HG03175 (cell line): ENCODE data around the gene ZC3H7A.
A peak's percentile ranks its signal among the peaks of the same experiment; 100 is the strongest.

ENCODE experiments used
- ATAC-seq: cut with Tn5 transposase; IDR thresholded peaks from one replicate; pipeline ENCODE4 v1.9.1; 2021; ENCODE audit warnings: mild to moderate bottlenecking, moderate library complexity; ENCODE audit not compliant: unreplicated experiment

The ZC3H7A gene

GRCh38 chr16:11779074-11779473 lies 18.0 kb downstream of the ZC3H7A start:
- ATAC-seq = no peak

DNA sequence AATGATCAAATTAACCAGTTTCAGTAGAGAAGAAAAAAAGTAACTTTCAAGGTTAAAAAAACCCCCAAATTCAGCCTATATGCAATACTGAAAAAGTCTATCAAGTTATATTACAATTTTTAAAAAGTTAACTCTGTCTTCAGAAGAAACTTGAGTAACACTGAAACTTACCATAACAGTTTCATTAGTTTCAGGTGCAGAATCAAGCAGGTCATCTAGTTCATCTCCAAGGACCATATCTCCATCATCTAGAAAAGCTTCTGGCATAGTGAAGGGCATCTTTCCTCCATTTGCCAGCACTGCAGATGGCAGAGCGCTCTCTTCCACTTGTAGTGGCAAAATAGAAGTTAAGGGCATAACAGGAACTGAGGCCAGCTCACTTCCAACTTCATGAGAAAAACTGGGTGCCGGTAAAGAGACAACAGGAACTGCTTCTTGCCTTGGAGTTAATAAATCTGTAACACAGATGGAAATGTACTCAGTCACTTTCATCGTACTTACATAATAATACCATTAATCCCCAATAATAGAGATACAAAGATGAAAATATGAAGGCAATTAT lies 22.9 kb downstream of the ZC3H7A start:
- ATAC-seq = no peak

GRCh38 chr16:11768849-11769248 lies 28.2 kb downstream of the ZC3H7A start:
- no peak for ATAC-seq

DNA sequence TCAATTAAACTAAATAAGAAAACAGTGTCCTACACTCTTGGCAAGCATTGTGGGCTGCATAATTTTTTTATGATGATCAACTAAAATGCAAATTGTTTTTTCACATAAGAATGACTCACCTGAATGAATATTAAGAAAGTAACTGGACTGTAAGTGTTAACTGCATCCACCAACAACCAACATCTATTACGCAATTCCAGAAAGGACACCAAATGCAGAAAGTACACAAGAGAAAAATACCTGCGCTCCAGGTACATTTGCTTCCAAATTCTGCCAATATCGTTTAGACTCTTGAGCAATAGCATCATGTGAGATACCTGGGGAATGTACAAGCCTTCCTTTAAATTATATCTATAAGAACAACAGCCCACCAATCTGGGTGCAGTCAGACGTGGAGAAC lies 34.6 kb downstream of the ZC3H7A start:
- no peak for ATAC-seq

- ATAC-seq = no peak
Observed at GRCh38 chr16:11759997-11760396, 37.1 kb downstream of the ZC3H7A start.

GRCh38 chr16:11759163-11759834 lies 37.8 kb downstream of the ZC3H7A start:
- no peak for ATAC-seq

DNA sequence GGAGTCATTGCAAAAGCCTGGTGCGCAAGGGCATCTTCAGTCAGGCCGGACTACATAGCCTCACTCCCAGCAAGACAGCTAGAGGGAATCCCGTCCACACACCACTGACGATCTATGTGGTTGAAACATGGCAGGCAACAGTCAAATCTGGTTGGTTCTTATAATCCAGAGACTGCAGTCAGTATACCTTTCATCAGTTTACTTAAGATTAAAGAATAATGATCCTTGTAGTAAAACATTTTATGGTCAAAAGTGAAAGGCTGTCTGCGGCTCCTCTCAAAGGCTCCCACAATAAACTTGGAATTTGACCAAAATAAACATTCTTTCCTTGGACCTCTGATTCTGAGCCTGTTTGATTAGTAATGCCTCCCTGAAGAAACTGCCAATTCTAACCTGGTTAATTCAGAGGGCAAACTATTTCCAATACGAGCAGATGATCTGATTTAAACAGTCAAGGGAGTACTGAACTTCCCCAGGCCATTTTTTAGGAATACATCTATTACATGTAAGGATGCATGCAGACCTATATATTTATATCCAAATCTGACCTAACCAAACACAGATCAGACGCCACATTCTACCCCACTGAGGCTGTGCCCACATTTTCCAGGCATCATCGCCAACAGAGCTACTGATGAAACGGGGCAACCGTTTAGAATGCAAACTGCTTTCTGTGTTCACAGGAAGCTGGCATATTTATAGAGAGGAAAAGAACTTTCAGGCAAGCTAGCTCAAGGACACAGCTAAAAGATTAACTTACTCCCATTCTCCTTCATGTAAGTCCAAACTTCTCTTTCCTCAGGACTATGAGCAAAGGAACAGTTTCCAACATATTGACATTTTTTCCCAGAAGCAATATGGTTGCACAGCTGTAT lies 39.1 kb downstream of the ZC3H7A start:
- ATAC-seq = no peak

DNA sequence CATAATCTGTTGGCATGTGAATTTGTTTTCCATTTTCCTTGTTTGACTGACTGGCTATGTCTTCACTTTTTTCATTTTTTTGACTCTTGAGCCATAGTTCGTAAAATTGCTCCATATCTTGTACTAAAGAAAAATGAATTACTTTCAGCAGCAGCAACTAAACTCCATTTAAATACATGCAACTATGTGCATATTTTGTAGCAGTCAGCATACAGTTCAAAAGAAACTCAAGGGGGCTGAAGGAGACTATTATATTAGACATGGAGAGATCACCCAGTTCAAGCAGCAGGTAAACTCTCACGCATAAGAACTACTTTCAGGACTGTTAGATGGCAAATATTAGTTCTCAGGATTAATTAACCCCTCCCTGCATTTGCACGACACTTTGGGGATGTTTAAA lies 40.8 kb downstream of the ZC3H7A start:
- ATAC-seq = no peak

DNA sequence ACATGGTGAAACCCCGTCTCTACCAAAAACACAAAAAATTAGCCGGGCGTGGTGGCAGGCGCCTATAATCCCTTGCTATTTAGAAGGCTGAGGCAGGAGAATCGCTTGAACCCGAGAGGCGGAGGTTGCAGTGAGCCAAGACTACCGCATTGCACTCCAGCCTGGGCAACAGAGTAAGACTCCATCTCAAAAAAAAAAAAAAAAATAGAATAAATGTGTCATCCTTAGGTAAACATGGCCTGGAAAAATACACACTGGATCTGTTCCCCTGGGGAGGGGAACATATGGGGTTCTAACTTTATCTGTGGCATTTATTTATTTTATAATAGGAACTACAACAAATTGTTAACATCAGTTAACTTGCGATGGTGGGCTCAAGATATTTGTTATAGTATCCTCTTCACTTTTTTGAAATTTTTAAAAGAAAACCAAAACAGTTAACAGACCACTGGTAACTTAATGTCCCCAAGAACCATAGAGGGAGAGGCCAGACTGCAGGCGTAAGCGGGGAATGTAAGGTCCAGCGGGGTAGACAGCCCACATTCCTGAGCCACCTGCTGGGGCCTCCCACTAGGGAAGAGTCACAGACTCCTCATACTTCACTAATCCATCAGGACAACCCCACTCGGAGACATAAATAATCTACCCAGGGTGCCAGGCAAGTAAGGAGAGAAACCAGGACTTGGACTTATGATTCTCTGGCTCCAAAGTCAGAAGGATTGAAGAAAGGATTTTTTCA lies 41.9 kb downstream of the ZC3H7A start:
- ATAC-seq = no peak

DNA sequence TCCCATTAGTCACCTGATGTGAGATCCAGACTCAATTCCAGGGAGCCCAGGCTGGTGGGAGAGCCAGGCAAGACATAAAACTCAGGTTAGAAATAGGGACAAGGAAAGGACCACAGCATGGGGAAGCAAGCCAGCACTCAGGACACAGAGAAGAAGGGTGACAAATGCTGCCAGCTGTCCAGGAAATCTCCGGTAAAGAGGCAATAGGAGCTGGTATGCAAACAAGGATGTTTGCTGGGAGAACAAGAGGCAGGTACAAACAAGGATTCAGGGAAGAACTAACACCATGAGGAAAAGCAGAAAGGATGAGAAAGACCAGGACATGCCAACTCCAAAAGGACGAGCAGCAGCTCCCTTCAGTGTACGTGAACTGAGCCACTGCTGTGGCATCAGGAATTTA lies 44.2 kb downstream of the ZC3H7A start:
- no peak for ATAC-seq

DNA sequence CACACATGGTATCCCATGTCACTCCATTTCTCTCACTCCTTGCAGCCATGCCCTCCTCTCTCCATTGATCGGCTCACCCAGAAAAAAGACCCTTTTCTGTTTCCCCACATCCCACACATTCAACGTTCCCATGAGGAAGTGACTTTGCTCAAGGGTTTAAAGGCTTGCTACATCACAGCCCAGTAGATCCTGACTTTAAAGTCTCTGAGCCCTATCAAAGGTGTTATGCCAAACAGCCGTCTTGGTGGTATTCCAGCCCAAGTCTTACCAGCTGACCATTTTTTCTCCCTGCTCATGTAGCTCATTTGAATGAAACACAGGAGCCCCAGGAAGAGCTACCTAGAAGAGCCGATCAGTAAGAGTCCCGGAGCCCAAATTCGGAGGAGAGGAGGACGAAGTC lies 47.0 kb downstream of the ZC3H7A start:
- no peak for ATAC-seq

- ATAC-seq = no peak
Observed at GRCh38 chr16:11748404-11749254, 48.4 kb downstream of the ZC3H7A start.

DNA sequence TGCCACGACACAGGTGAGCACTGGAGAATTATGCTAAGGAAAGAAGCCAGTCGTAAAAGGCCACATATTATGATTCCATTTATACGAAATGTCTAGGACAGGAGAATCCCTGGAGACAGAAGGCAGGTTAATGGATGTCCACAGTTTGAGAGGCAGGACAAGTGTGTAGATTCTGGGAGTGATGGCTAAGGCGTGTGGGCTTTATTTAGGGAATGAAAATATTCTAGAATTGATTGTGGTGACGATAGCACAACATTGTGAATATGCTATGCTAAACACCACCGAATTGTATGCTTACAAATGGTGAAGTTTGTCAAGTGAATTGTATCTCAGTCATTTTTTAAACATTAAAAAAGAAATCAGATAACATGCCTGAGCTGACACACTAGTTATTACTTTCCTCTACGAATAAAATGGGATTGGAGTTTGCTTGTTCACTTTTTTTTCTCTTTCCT lies 49.1 kb downstream of the ZC3H7A start:
- ATAC-seq = no peak

DNA sequence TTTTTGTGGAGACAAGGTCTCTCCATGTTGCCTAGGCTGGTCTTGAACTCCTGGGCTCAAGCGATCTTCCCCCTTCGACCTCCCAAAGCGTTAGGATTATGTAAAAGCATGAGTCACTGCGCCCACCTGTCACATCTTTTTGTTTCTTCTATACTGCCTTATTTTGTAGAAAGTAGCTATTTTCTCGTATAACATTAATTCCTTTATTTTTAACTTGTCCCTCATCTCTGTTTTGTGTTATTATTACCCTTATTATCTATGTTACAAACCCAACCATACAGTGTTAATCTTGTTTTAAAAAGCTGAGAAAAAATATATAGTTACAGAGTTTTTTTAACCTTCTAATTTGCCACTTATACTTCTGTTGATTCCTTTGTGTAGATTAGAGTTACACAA lies 53.0 kb downstream of the ZC3H7A start:
- no peak for ATAC-seq

GRCh38 chr16:11743308-11744074 lies 53.6 kb downstream of the ZC3H7A start:
- ATAC-seq = no peak

GRCh38 chr16:11742536-11743307 lies 54.3 kb downstream of the ZC3H7A start, which contains the start of gene TXNDC11:
TXNDC11 (minus strand) TSS chr16:11742857; CDS start chr16:11742730, 127 bp downstream.
- ATAC-seq = peak; percentile 91

GRCh38 chr16:11742093-11742535 lies 54.9 kb downstream of the ZC3H7A start:
- peak; percentile 28 for ATAC-seq

DNA sequence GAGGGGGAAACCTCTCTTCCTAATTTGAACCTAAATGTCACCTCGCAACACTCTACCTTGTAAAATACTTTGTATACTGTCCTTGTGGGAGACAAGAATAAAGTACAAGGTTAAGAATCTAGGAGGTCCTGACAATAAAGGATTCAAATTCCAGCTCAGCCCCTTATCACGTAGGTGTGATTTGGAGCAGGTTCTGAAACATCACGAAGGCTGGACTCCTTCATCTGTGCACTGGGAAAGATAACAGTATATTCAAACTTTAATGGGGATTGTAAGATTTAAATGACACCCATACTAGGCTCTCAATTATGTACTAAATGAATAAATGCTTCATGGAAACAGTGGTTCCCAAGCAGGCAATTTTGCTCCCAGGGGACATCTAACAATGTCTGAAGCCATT lies 56.5 kb downstream of the ZC3H7A start:
- no peak for ATAC-seq
